GM12874 (cell line): Measurements from ENCODE around the gene ING2.

ENCODE experiments used
- TF ChIP-seq, protein P1 (sequence below): IDR thresholded peaks from 2 replicates; pipeline ENCODE4 v1.5.1; 2011; ENCODE audit warnings: low read depth, mild to moderate bottlenecking, control low read depth, low read length, moderate library complexity; ENCODE audit not compliant: insufficient read depth

ING2 gene

GRCh38 chr4:183506389-183506735 is 1.5 kb downstream of the ING2 start:
- TF ChIP-seq, protein P1, sequence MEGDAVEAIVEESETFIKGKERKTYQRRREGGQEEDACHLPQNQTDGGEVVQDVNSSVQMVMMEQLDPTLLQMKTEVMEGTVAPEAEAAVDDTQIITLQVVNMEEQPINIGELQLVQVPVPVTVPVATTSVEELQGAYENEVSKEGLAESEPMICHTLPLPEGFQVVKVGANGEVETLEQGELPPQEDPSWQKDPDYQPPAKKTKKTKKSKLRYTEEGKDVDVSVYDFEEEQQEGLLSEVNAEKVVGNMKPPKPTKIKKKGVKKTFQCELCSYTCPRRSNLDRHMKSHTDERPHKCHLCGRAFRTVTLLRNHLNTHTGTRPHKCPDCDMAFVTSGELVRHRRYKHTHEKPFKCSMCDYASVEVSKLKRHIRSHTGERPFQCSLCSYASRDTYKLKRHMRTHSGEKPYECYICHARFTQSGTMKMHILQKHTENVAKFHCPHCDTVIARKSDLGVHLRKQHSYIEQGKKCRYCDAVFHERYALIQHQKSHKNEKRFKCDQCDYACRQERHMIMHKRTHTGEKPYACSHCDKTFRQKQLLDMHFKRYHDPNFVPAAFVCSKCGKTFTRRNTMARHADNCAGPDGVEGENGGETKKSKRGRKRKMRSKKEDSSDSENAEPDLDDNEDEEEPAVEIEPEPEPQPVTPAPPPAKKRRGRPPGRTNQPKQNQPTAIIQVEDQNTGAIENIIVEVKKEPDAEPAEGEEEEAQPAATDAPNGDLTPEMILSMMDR = no peak

GRCh38 chr4:183507925-183508696 is 3.3 kb downstream of the ING2 start:
- TF ChIP-seq, protein P1 = no peak

DNA sequence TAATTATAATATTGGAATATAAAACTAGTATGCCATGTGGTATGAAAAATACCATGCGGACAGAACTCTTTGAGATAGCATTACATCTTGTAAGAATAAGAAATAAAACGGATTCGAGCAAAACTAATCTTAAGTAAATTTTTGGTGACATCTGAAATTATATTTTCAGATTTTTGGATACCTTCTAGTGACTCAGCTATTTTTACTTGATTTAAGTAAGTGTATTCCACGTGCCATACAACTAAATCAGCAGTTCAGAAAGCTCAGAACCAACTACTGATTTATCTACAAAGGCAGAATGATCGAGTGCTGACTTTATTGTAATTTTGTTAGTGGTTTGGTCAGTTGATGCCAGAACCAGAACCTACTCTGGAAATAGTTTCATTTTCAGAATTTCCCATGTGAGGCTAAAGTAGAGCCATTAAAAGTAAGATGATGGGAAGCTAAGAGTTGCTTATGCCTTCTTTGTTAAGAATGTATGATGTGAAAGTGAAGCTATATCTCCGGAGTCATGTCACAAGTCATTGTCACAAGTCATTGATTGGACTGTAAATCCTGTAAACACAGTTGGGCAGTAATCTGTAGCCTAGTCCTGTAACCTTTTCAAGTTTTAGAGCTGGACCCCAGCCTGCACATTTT is 4.0 kb downstream of the ING2 start:
- TF ChIP-seq, protein P1 = no peak

- TF ChIP-seq, protein P1 = no peak
Observed at GRCh38 chr4:183515411-183515810, 10.6 kb downstream of the ING2 start.

GRCh38 chr4:183517194-183517593 is 12.3 kb downstream of the ING2 start:
- TF ChIP-seq, protein P1 = no peak

DNA sequence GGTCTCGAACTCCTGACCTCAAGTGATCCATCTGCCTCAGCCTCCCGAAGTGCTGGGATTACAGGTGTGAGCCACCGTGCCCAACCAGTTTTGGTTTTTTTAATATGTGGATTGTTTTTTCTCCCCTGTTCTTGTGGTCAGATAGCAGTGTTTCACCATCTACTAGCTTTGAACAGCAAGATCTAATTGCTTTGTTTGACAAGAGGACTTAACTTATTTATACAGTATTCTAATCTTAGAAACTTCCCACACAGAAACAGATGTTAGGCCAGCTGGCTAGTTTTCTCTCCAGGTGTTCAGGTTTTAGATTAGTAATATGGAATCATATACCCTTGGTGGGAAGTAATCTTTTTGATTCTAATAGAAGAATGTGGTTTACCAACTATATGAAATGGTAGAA is 12.9 kb downstream of the ING2 start:
- TF ChIP-seq, protein P1 = no peak

DNA sequence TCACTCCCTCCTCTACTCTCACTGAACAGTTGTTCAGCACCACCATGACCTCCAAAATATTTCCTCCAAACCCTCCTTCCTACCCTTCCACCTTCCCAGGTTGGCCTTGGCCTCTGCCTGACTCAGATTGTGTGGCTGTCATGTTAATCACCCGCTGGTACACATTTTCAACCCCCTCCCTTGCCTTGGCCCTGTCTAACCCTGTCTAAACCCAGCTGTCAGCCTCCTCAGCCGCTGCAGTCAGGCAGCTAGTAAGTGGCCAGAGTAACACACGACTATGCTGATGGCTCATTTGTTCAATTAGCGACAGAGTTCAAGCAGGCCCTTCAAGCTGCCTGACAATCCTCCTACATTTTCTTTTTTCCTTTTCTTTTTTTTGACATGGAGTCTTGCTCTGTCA is 18.0 kb downstream of the ING2 start:
- TF ChIP-seq, protein P1 = no peak
